Hepatocyte (in vitro differentiated cells): Measurements from ENCODE around the gene IGSF9. TPM values are rescaled to one million over a fixed set of nuclear protein-coding genes. Genes with fewer than 3 reads are reported as not detected.

ENCODE experiments used
- DNase-seq: peaks from one replicate; pipeline ENCODE4 v3.0.0-alpha.2; 2016; ENCODE audit warnings: low spot score
- H2AFZ ChIP-seq: fragments of 200-600 bp; sonication (generic); 2 replicates; pipeline ENCODE4 v1.6.0; 2016; ENCODE audit warnings: antibody characterized with exemption, mild to moderate bottlenecking
- H3K27ac ChIP-seq: fragments of 200-600 bp; sonication (generic); 2 replicates; pipeline ENCODE4 v1.5.1; 2016; ENCODE audit warnings: mild to moderate bottlenecking
- H3K27me3 ChIP-seq: fragments of 200-600 bp; sonication (generic); 2 replicates; pipeline ENCODE4 v1.6.1; 2016
- H3K36me3 ChIP-seq: fragments of 200-600 bp; sonication (generic); replicated peaks from 2 replicates; pipeline ENCODE4 v1.5.1; 2016; ENCODE audit warnings: low read depth; ENCODE audit not compliant: insufficient read depth
- H3K4me1 ChIP-seq: fragments of 200-600 bp; sonication (generic); 2 replicates; pipeline ENCODE4 v1.5.1; 2016; ENCODE audit warnings: mild to moderate bottlenecking, moderate library complexity; ENCODE audit not compliant: insufficient read depth
- H3K4me2 ChIP-seq: fragments of 200-600 bp; sonication (generic); 2 replicates; pipeline ENCODE4 v1.6.0; 2016
- H3K4me3 ChIP-seq: fragments of 200-600 bp; sonication (generic); 2 replicates; pipeline ENCODE4 v1.5.1; 2016; ENCODE audit warnings: mild to moderate bottlenecking
- H3K79me2 ChIP-seq: fragments of 200-600 bp; sonication (generic); 2 replicates; pipeline ENCODE4 v1.6.0; 2017; ENCODE audit warnings: mild to moderate bottlenecking
- H3K9me2 ChIP-seq: fragments of 200-600 bp; sonication (generic); replicated peaks from 2 replicates; pipeline ENCODE4 v1.6.0; 2017; ENCODE audit warnings: mild to moderate bottlenecking; ENCODE audit not compliant: insufficient read depth
- H3K9me3 ChIP-seq: fragments of 200-600 bp; sonication (generic); 2 replicates; pipeline ENCODE4 v1.5.1; 2016; ENCODE audit warnings: low read depth, mild to moderate bottlenecking
- H4K20me1 ChIP-seq: fragments of 200-600 bp; sonication (generic); 2 replicates; pipeline ENCODE4 v1.6.0; 2016; ENCODE audit warnings: mild to moderate bottlenecking; ENCODE audit not compliant: insufficient read depth, poor library complexity, severe bottlenecking
- CTCF ChIP-seq: fragments of 200-600 bp; sonication (generic); IDR thresholded peaks from 2 replicates; pipeline ENCODE4 v1.5.1; 2016; ENCODE audit warnings: antibody characterized with exemption, mild to moderate bottlenecking; ENCODE audit not compliant: poor library complexity
- EZH2 ChIP-seq: fragments of 200-600 bp; sonication (generic); IDR thresholded peaks from 2 replicates; pipeline ENCODE4 v1.6.1; 2016; ENCODE audit warnings: antibody characterized with exemption, mild to moderate bottlenecking, borderline replicate concordance
- EZH2phosphoT487 ChIP-seq: fragments of 200-600 bp; sonication (generic); IDR thresholded peaks from one replicate; pipeline ENCODE4 v1.6.1; 2018; ENCODE audit warnings: antibody characterized with exemption, mild to moderate bottlenecking, low read depth, moderate library complexity; ENCODE audit not compliant: unreplicated experiment, severe bottlenecking
- WGBS: methylation state at CpG from one replicate; pipeline ENCODE4 v1.1.6; 2016; ENCODE audit warnings: low lambda C conversion rate; ENCODE audit errors: missing lambda C conversion rate; 5-methylcytosine and 5-hydroxymethylcytosine counted together
- polyA plus RNA-seq: library from polyadenylated mRNA; unstranded; fragments of >200 nt; fragmentation: Nextera tagmentation; extraction: Ambion mirVana; gene quantifications from 2 replicates; pipeline ENCODE4 v1.2.1, GENCODE V29; 2016
- total RNA-seq: library from RNA; depleted of rRNA; stranded (reverse); fragments of >200 nt; gene quantifications from 2 replicates; pipeline ENCODE4 v1.2.3, GENCODE V29; 2014

Gene IGSF9
- total and polyA plus RNA-seq, 2 experiments from 2014 or later = 8.2 to 22.5 TPM

DNA sequence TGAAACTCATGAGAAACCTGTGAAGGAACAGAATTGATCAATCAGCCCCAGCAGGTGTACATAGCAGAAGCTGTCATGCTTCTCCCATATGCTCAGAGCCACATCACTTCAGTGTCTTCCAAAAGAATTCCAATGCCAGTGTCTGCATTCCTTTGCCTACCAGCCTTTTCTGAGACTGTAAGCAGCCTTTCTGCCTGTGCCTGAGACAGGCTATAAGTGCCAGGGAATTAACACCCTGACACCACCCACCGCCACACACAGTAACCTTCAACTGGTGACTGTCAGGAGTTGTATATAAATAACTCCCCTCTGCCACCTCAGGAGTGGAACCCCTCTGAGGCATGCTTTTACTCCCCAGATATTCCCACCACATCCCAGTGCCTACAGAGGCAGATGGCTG is 46.7 kb upstream of the IGSF9 start:
- no peak for TF ChIP-seq EZH2
- TF ChIP-seq EZH2phosphoT487 = no peak
- no peak for TF ChIP-seq CTCF

GRCh38 chr1:159991513-159991912 is 46.1 kb upstream of the IGSF9 start:
- Histone ChIP-seq H2AFZ (no peak overlapping the region), H3K4me2 (peak overlapping the region; percentile 17), H3K4me1 (no peaks in the 10 kb centered on the region), H3K9me3 (no peaks in the 10 kb centered on the region), H3K4me3 (no peak overlapping the region), H3K36me3 (no peaks in the 10 kb centered on the region), H3K27ac (peak overlapping the region; percentile 10), H3K27me3 (no peaks in the 10 kb centered on the region), H4K20me1 (no peaks in the 10 kb centered on the region), H3K9me2 (no peaks in the 10 kb centered on the region), H3K79me2 (no peaks in the 10 kb centered on the region)
- WGBS = 43% methylated on average over 4 of the region's 4 CpGs
- peak; percentile 42 for DNase-seq
- TF ChIP-seq EZH2 = no peak
- TF ChIP-seq EZH2phosphoT487 = no peak
- TF ChIP-seq CTCF = no peak

More for the DNA sequence above, 46.7 kb upstream of the IGSF9 start:
- no peaks in the 10 kb centered on the region for H4K20me1 ChIP-seq
- H3K4me1 ChIP-seq = no peaks in the 10 kb centered on the region
- H3K9me3 ChIP-seq = no peaks in the 10 kb centered on the region
- no peak overlapping the region for H2AFZ ChIP-seq
- H3K4me2 ChIP-seq = no peak overlapping the region
- H3K27me3 ChIP-seq = no peaks in the 10 kb centered on the region
- no peak for DNase-seq
- H3K9me2 ChIP-seq = no peaks in the 10 kb centered on the region
- 92% methylated on average over 1 of the region's 1 CpG for WGBS
- no peaks in the 10 kb centered on the region for H3K36me3 ChIP-seq
- H3K27ac ChIP-seq = peak overlapping the region; percentile 3
- H3K4me3 ChIP-seq = no peak overlapping the region
- H3K79me2 ChIP-seq = no peaks in the 10 kb centered on the region

GRCh38 chr1:159990005-159990404 is 44.6 kb upstream of the IGSF9 start:
- Histone ChIP-seq H3K27me3 (no peaks in the 10 kb centered on the region), H3K9me3 (no peaks in the 10 kb centered on the region), H4K20me1 (no peaks in the 10 kb centered on the region), H2AFZ (no peak overlapping the region), H3K36me3 (no peaks in the 10 kb centered on the region), H3K4me2 (no peak overlapping the region), H3K27ac (no peak overlapping the region), H3K4me3 (no peak overlapping the region), H3K4me1 (no peaks in the 10 kb centered on the region), H3K79me2 (no peaks in the 10 kb centered on the region), H3K9me2 (no peaks in the 10 kb centered on the region)
- DNase-seq = no peak
- no peak for TF ChIP-seq CTCF
- TF ChIP-seq EZH2 = no peak
- TF ChIP-seq EZH2phosphoT487 = no peak
- 83% methylated on average over 5 of the region's 5 CpGs for WGBS

GRCh38 chr1:159989581-159989980 is 44.2 kb upstream of the IGSF9 start:
- Histone ChIP-seq H3K4me3 (no peak overlapping the region), H3K4me2 (no peak overlapping the region), H3K79me2 (no peaks in the 10 kb centered on the region), H3K4me1 (no peaks in the 10 kb centered on the region), H2AFZ (no peak overlapping the region), H3K27me3 (no peaks in the 10 kb centered on the region), H3K9me3 (no peaks in the 10 kb centered on the region), H3K36me3 (no peaks in the 10 kb centered on the region), H3K27ac (no peak overlapping the region), H3K9me2 (no peaks in the 10 kb centered on the region), H4K20me1 (no peaks in the 10 kb centered on the region)
- WGBS = 59% methylated on average over 3 of the region's 3 CpGs
- DNase-seq = no peak
- TF ChIP-seq EZH2phosphoT487 (no peak), EZH2 (no peak), CTCF (no peak)
